K562 (cell line): ENCODE measurements around the gene OR1J1. TPM values are rescaled to one million over a fixed set of nuclear protein-coding genes. Genes with fewer than 3 reads are reported as not detected.
A peak's percentile ranks its signal among the peaks of the same experiment; 100 is the strongest.

Experiments
- BDP1 ChIP-seq: IDR thresholded peaks from 3 replicates; pipeline ENCODE4 v1.6.1; 2011; ENCODE audit not compliant: insufficient read length, insufficient read depth
- BHLHE40 ChIP-seq: IDR thresholded peaks from 2 replicates; pipeline ENCODE4 v1.6.1; 2011; ENCODE audit warnings: low read length, improper control_type of control experiment
- CBX8 ChIP-seq: fragments of 200-600 bp; sonication (generic); IDR thresholded peaks from 2 replicates; pipeline ENCODE4 v1.6.1; 2012; ENCODE audit warnings: borderline replicate concordance, mixed run types, low read depth, mild to moderate bottlenecking, moderate library complexity, mixed read lengths, low read length, control low read depth, inconsistent platforms; ENCODE audit not compliant: poor library complexity, severe bottlenecking; ENCODE audit errors: extremely low read depth
- CSDE1 ChIP-seq, 2 experiments: fragments of 450-650 bp; IDR thresholded peaks; 2 replicates each; pipeline ENCODE4 v1.6.1; 2016; ENCODE audit warnings: mild to moderate bottlenecking in 1 of 2
- CTBP1 ChIP-seq: fragments of 450-650 bp; IDR thresholded peaks from 2 replicates; pipeline ENCODE4 v1.6.1; 2016; ENCODE audit warnings: borderline replicate concordance
- HEY1 ChIP-seq: fragments of 250-450 bp; sonication (Bioruptor Pico); IDR thresholded peaks from 2 replicates; pipeline ENCODE4 v1.5.0; 2020; ENCODE audit warnings: mild to moderate bottlenecking, moderate library complexity, borderline replicate concordance
- NCOA6 ChIP-seq: fragments of 450-650 bp; IDR thresholded peaks from 2 replicates; pipeline ENCODE4 v1.6.1; 2017; ENCODE audit warnings: mild to moderate bottlenecking
- NUFIP1 ChIP-seq: fragments of 450-650 bp; IDR thresholded peaks from 2 replicates; pipeline ENCODE4 v1.6.1; 2018; ENCODE audit not compliant: partially characterized antibody
- RAD21 ChIP-seq, 2 experiments: fragments of 250-450 bp in 1 of 2; fragments of 450-650 bp in 1 of 2; sonication (Bioruptor Pico) in 1 of 2; formaldehyde crosslinking in 1 of 2; IDR thresholded peaks in 1 of 2; conservative IDR thresholded peaks in 1 of 2; 2 replicates each; pipeline versions ENCODE4 v1.4.0 to v1.8.0; 2020 to 2022; ENCODE audit warnings: mild to moderate bottlenecking in 2 of 2, moderate library complexity in 1 of 2
- SOX6 ChIP-seq: fragments of 450-650 bp; IDR thresholded peaks from 2 replicates; pipeline ENCODE4 v1.6.1; 2014; ENCODE audit warnings: mild to moderate bottlenecking
- TCF7L2 ChIP-seq: fragments of 150-350 bp; IDR thresholded peaks from 2 replicates; pipeline ENCODE4 v1.6.1; 2016; ENCODE audit warnings: low read depth, mild to moderate bottlenecking, low read length, moderate library complexity
- TCFL5 ChIP-seq: fragments of 250-450 bp; sonication (Bioruptor Pico); conservative IDR thresholded peaks from 2 replicates; pipeline ENCODE4 v1.6.1; 2021; ENCODE audit warnings: mild to moderate bottlenecking, moderate library complexity, matching md5 sums
- ZBTB17 ChIP-seq: fragments of 450-650 bp; formaldehyde crosslinking; IDR thresholded peaks from 2 replicates; pipeline ENCODE4 v1.4.0; 2020; ENCODE audit warnings: mild to moderate bottlenecking
- ZNF12 ChIP-seq: sonication (generic); formaldehyde crosslinking; IDR thresholded peaks from 2 replicates; pipeline ENCODE4 v1.4.0; 2020; ENCODE audit warnings: mild to moderate bottlenecking, missing genetic modification reagents
- ZNF311 ChIP-seq: fragments of 250-450 bp; sonication (Bioruptor Pico); IDR thresholded peaks from 2 replicates; pipeline ENCODE4 v1.4.0; 2020; ENCODE audit warnings: mild to moderate bottlenecking, moderate library complexity
- ZNF57 ChIP-seq: fragments of 450-650 bp; formaldehyde crosslinking; IDR thresholded peaks from 2 replicates; pipeline ENCODE4 v1.4.0; 2020; ENCODE audit warnings: mild to moderate bottlenecking, moderate library complexity
- polyA plus RNA-seq, 8 experiments: library from polyadenylated mRNA; depleted of rRNA in 4 of 8; stranded (reverse) in 5 of 8; unstranded in 3 of 8; fragments of >200 nt; fragmentation: Nextera tagmentation in 2 of 8; fragmentation: Illumina TruSeq in 1 of 8; extraction: Ambion mirVana in 2 of 8; extraction: Trizol in 1 of 8; gene quantifications; 2 replicates each; pipeline versions ENCODE4 v1.2.1 to v1.2.3, GENCODE V29; 2011 to 2014; ENCODE audit warnings: inconsistent platforms in 1 of 8, missing spikeins in 1 of 8
- total RNA-seq, 7 experiments: library from RNA; depleted of rRNA in 6 of 7; stranded (reverse); fragments of >200 nt in 6 of 7; fragmentation: Illumina TruSeq in 2 of 7; extraction: Trizol in 2 of 7; gene quantifications; 2 replicates each; pipeline versions ENCODE4 v1.2.1 to v1.2.3, GENCODE V29; 2011 to 2021; ENCODE audit warnings: low replicate concordance in 1 of 7
- TF ChIP-seq, protein P1 (sequence below): fragments of 450-650 bp; IDR thresholded peaks from 2 replicates; pipeline ENCODE4 v1.6.1; 2017; ENCODE audit warnings: mild to moderate bottlenecking, moderate library complexity
- TF ChIP-seq, protein P2 (sequence below): fragments of 450-650 bp; conservative IDR thresholded peaks from 2 replicates; pipeline ENCODE4 v1.6.1; 2016; ENCODE audit warnings: missing genetic modification characterization, low read depth, mild to moderate bottlenecking, control low read depth, missing compliant biosample characterization
- TF ChIP-seq, protein P3 (sequence below): fragments of 150-350 bp; IDR thresholded peaks from 2 replicates; pipeline ENCODE4 v1.6.1; 2014; ENCODE audit warnings: low read depth, mild to moderate bottlenecking, low read length, borderline replicate concordance

OR1J1 gene
- total and polyA plus RNA-seq, 9 of the 15 experiments (the other 6 are each of a cell fraction or from before 2014, with no cell fraction given), result not detected

DNA sequence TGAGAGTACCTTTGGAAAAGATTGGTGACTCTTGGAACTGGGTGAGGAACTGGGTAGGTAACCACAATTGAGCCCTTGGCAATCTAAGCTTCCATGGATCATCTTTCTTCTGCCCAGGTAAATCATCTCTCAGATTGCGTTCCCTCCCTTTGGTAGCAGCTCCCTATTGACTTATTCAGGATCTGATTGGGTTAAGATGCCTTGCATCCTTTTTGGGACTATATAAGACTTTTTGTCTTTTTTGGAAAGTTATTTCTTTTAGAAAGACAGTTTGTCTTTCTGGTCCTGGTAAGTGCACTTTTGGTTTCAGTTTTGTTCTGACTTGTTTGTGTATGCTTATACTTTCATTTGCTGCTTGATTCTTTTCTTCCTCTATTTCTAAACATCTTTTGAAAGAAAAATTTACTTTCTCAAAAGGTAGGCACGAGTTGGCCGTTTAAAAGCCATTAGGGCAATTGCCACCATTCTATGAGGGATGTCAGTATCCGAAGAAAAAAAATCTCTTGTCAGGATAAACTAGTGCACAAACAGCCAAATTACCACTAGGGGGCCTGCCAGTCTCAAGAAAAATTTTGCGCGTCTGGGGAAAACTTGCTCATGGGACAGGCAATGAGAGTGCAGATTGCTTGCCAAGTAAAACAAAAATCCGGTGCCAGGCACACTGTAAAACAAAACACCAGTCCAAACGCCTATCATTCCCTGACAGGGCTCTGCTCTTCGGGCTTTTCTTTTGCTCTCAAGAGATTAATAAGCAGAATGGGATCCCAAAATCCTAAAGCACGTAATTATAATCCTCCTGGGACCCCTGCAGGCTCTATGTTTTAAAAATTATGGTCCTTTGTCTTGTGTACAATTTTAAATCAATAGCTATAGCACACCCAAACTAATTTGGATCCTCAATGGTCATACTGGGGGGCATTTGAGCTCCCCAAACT, 12.8 kb downstream of the OR1J1 start (continued):
- TF ChIP-seq RAD21 (CRISPR knock-in tag; conservative IDR thresholded peaks at IDR 0.05 in 1 of 2, IDR thresholded peaks at IDR 0.05 in 1 of 2), result peak; percentile 87 to 88
- no peak for TF ChIP-seq CBX8
- TF ChIP-seq, protein P1, sequence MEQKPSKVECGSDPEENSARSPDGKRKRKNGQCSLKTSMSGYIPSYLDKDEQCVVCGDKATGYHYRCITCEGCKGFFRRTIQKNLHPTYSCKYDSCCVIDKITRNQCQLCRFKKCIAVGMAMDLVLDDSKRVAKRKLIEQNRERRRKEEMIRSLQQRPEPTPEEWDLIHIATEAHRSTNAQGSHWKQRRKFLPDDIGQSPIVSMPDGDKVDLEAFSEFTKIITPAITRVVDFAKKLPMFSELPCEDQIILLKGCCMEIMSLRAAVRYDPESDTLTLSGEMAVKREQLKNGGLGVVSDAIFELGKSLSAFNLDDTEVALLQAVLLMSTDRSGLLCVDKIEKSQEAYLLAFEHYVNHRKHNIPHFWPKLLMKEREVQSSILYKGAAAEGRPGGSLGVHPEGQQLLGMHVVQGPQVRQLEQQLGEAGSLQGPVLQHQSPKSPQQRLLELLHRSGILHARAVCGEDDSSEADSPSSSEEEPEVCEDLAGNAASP, result no peak
- no peak for TF ChIP-seq BDP1
- TF ChIP-seq NUFIP1, result no peak
- TF ChIP-seq ZNF57, result no peak
- TF ChIP-seq, protein P2, sequence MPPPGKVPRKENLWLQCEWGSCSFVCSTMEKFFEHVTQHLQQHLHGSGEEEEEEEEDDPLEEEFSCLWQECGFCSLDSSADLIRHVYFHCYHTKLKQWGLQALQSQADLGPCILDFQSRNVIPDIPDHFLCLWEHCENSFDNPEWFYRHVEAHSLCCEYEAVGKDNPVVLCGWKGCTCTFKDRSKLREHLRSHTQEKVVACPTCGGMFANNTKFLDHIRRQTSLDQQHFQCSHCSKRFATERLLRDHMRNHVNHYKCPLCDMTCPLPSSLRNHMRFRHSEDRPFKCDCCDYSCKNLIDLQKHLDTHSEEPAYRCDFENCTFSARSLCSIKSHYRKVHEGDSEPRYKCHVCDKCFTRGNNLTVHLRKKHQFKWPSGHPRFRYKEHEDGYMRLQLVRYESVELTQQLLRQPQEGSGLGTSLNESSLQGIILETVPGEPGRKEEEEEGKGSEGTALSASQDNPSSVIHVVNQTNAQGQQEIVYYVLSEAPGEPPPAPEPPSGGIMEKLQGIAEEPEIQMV (tag), result no peak
- no peak for TF ChIP-seq SOX6
- no peak for TF ChIP-seq NCOA6
- TF ChIP-seq TCFL5 (CRISPR knock-in tag), result no peak
- TF ChIP-seq, protein P3, sequence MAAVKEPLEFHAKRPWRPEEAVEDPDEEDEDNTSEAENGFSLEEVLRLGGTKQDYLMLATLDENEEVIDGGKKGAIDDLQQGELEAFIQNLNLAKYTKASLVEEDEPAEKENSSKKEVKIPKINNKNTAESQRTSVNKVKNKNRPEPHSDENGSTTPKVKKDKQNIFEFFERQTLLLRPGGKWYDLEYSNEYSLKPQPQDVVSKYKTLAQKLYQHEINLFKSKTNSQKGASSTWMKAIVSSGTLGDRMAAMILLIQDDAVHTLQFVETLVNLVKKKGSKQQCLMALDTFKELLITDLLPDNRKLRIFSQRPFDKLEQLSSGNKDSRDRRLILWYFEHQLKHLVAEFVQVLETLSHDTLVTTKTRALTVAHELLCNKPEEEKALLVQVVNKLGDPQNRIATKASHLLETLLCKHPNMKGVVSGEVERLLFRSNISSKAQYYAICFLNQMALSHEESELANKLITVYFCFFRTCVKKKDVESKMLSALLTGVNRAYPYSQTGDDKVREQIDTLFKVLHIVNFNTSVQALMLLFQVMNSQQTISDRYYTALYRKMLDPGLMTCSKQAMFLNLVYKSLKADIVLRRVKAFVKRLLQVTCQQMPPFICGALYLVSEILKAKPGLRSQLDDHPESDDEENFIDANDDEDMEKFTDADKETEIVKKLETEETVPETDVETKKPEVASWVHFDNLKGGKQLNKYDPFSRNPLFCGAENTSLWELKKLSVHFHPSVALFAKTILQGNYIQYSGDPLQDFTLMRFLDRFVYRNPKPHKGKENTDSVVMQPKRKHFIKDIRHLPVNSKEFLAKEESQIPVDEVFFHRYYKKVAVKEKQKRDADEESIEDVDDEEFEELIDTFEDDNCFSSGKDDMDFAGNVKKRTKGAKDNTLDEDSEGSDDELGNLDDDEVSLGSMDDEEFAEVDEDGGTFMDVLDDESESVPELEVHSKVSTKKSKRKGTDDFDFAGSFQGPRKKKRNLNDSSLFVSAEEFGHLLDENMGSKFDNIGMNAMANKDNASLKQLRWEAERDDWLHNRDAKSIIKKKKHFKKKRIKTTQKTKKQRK, result no peak
- TF ChIP-seq ZNF12 (CRISPR knock-in tag), result no peak
- no peak for TF ChIP-seq TCF7L2
- no peak for TF ChIP-seq ZBTB17 (CRISPR knock-in tag)
- TF ChIP-seq ZNF311 (CRISPR knock-in tag), result no peak
- no peak for TF ChIP-seq BHLHE40
- TF ChIP-seq CSDE1 (IDR thresholded peaks at IDR 0.05), result no peak
- TF ChIP-seq CTBP1, result no peak
- no peak for TF ChIP-seq HEY1 (CRISPR knock-in tag)
